ENCODE data around the gene CFAP45. TPM values are rescaled to one million over a fixed set of nuclear protein-coding genes. Genes with fewer than 3 reads are reported as not detected.

Gene CFAP45
- total RNA-seq, 2 experiments from 2014 or later, result 1.2 to 1.4 TPM

GRCh38 chr1:159849626-159850366 lies 50.2 kb downstream of the CFAP45 start:
- CTCF ChIA-PET, result interaction anchor here (1.1 kb wide), 1 partner anchor 11 kb away, joined by 3 read pairs; no protein-coding TSS in a partner anchor

DNA sequence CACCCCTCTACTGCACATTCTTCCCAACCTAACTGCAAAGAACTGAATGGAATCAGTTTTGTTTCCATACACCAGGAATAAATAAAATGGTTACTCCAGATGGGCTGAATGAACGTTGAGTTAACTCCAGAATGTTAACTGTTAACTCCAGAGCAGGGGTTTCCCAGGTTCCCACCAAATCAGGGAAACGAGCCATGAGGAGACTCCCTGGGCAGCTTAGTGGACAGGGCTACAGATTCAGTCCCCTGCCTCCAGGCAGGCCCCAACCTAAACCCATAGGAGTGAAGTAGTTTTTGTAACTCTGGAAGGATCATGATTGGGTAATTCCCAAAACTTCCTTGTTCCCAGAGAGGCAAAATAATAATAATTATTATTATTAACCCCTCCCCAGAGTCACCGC lies 51.6 kb downstream of the CFAP45 start:
- POLR2A ChIA-PET, result no interaction called here
- CTCF ChIA-PET, result no interaction called here

More at GRCh38 chr1:159849626-159850366, 50.2 kb downstream of the CFAP45 start:
- POLR2A ChIA-PET, result no interaction called here

DNA sequence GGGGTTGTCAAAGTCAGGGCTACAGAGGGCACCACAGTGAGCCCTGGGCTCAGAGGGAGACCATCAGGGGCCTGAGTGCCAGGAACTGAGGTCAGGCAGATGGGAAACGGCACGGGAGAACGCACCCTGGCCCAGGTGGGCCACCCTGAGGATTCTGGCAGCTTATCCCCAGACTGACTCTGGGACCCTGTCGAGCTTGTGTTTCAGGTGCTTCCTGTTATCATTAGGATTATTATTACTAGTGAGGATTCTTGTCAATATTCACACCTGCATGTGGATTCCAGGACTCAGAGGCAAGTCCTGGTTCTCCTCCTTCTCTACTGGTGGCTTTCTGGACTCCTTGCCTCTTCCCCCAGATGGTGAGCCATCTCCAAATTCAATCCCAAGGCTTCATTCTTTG lies 52.7 kb downstream of the CFAP45 start:
- POLR2A ChIA-PET, result no interaction called here

DNA sequence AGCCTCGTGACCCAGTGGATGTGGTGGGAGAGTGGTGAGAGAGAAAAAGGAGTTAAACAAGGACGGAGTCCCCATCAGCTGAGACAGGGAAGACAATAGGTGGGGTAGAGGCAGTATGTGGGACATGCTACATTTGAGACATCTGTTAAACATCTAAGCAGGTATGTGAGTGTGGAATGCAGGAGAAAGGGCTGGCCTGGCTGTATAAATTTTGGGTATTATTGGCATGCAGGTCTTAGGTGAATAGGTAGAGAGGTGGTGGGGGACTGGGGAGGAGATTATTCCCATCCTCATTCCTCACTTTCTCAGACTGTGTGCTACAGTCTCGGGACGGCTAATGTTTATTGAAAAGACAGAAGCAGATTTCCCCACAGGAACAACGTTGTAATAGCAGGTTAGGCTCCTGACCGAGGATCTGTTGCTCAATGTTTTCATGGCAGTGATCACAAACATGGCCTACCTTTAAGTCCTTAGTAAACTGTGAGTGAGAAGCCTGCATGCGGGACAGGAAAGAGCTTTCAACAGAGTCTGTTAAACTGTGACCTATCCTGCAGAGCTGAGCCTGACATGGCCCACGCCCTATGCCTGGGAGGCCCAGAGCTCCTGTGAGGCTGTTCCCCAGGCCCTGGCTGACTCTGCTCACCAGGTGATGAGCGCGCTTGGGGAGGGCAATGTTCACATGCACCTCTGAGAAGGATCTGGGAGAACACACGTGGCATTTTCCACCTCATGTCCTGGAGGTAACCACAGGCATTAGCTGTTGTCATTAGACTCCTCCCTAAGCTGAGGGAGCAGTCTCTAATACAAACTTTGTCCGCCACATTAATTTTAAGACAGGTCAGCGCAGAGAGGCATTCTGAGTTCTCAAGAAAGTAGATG lies 54.0 kb downstream of the CFAP45 start:
- POLR2A ChIA-PET, result no interaction called here
- CTCF ChIA-PET, result interaction anchor here (1.7 kb wide), 1 partner anchor 162 kb away, joined by 3 read pairs; no protein-coding TSS in a partner anchor

More for the DNA sequence above, 52.7 kb downstream of the CFAP45 start:
- CTCF ChIA-PET, result interaction anchor here (1.7 kb wide), 1 partner anchor 160 kb away, joined by 3 read pairs; no protein-coding TSS in a partner anchor

DNA sequence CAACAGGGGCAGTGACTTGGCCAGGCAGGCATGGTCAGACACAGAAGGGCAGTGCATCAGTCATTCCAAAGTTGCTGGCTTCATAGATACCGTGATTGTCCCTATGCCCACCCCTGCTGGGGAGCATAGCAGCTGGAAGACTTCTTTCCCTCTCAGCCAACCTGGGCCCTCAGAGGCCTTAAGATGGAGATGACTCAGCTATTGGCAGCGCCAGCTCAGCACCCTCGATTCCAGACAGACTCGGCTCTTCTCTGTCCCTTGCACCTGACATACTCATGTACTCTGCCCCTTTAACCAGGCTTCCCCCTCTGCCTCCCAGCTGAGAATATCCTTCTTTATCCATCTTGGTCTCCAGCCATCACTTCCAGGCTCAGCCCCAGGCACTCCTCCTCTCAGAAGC lies 56.5 kb downstream of the CFAP45 start:
- POLR2A ChIA-PET, result no interaction called here

DNA sequence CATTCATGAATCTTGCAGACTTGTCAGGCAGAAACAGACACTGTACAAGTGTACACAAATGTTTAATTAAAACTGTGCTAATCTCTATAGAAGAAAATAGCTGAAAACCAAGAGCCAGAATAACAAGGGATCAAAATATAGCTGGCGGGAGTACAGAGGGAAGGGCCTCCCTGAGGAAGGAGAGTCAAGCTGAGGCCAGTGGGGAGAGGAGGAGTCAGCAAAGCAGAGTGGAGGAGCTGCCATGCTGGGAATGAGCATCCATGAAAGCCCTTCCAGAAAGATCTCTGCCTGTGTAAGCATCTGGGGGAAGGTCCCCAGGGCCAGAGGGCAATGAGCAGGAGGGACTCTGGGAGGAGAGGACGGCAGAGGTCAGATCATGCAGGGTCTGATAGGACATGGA lies 58.2 kb downstream of the CFAP45 start:
- CTCF ChIA-PET, result interaction anchor here (1.7 kb wide), 1 partner anchor 52 kb away, joined by 5 read pairs; no protein-coding TSS in a partner anchor
- POLR2A ChIA-PET, result no interaction called here

More for the DNA sequence above, 56.5 kb downstream of the CFAP45 start:
- CTCF ChIA-PET, result interaction anchor here (1.8 kb wide), 1 partner anchor 44 kb away, joined by 4 read pairs; no protein-coding TSS in a partner anchor

DNA sequence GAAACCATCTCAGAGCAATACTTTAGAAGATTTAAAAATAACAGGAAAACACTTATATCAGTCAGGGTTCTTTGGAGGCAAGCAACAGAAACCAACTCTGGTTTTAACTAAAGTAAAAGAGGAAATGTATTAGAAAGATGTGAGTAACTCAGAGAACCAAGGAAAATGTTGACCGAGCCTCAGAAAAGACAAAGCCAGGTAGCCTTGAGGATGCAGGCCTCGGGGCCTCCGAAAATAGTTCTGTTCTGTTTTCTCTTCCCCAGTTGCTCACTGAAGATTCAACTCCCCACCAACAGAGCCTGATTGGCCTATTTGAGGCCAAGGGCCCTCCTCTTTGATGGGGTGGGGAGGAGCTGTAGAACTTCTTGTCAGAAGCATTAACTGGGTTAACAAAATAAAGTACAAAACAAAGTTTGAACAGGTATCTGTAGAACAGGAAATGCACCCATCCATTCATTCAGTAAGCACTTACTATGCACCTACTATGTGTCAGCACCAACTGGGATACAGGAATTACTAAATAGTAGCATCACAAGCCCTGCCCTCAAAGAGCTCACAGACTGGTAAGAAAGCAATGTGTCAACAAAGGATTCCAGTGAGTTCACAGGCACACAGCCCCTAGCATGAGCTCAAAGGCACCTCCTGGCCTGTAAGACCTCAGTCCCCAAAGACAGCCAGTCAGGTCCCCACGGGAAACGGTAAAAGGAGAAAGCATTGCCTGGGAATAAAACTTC lies 60.7 kb downstream of the CFAP45 start:
- POLR2A ChIA-PET, result no interaction called here
- CTCF ChIA-PET, result interaction anchor here (1.3 to 1.9 kb wide), 3 partner anchors 15 to 40 kb away, joined by 3 to 5 read pairs (median 4); no protein-coding TSS in a partner anchor

DNA sequence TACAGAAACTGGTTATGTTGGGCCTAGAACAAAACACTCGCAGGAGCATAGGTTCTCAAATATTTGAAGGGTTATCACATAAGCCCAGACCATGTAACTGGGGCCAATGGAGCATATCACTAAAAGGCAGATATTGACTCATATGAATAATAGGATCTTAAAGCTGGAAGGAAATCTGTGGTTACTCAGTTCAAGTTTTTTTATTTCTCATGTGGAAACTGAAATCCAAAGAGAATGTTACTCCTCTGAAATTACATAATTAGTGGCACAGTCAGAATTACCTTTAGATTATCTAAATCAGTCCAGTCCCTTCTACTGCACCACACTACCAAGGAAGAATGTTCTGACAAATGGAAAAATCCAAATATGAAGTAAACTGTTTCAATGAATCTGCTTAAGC lies 61.2 kb downstream of the CFAP45 start:
- ChIA-PET POLR2A (no interaction called here), CTCF (no interaction called here)

DNA sequence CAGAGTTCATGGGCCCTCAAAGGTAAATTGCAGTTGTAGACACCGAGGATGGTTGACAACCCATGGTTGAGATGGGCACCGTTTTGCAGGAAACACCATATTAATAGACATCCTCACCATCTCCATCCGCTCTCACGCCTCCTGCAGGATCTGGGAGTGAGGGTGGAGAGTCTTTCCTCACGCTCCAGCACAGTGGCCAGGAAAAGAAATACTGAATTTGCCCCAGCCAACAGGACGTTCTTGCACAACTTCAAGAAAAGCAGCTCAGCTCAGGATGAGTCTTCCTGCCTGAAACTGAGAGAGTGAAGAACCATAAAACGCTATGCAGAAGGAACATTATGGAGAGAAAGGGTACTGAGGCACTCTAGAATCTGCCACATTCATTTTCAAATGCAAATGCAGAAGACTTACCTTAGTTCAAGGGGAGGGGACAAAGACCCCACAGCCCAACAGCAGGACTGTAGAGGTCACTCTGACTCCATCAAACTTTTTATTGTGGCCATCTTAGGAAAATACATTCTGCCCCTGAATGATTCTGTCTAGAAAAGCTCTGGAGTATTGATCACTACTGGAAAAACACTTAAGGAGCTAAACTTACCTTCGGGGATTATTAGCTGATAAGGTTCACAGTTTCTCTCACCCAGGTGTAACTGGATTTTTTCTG lies 64.0 kb downstream of the CFAP45 start:
- POLR2A ChIA-PET, result no interaction called here

GRCh38 chr1:159835356-159835755 lies 64.6 kb downstream of the CFAP45 start:
- POLR2A ChIA-PET, result no interaction called here
- CTCF ChIA-PET, result no interaction called here

More for the DNA sequence above, 64.0 kb downstream of the CFAP45 start:
- CTCF ChIA-PET, result no interaction called here

- ChIA-PET POLR2A (no interaction called here), CTCF (no interaction called here)
Measured at GRCh38 chr1:159832309-159832708, 67.7 kb downstream of the CFAP45 start.

- ChIA-PET POLR2A (no interaction called here), CTCF (no interaction called here)
Measured at GRCh38 chr1:159831412-159832141, 68.4 kb downstream of the CFAP45 start.

DNA sequence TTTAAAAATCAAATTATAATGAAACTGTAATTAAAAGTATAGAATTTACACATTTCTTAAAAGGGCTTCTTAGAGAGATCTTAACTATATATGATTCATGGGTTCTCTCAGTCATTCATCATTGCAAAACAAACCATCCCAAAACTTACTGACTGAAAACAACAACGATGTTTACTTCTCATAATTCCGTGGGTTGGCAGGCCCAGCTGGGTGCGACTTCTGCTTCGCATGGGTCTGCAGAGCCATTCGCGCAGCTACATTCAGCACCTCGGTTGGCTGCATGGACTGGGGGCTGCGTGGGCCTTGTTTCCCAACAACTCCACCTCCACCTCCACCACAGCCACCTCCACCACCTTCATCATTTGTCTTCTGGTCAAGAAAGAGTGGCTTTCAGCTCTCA lies 69.2 kb downstream of the CFAP45 start:
- CTCF ChIA-PET, result no interaction called here
- POLR2A ChIA-PET, result no interaction called here

- POLR2A ChIA-PET, result no interaction called here
- CTCF ChIA-PET, result no interaction called here
Measured at GRCh38 chr1:159829822-159830465, 70.0 kb downstream of the CFAP45 start.

GRCh38 chr1:159829273-159829634 lies 70.7 kb downstream of the CFAP45 start:
- ChIA-PET POLR2A (no interaction called here), CTCF (interaction anchor here (3.3 kb wide), 1 partner anchor 60 kb away, joined by 10 read pairs; no protein-coding TSS in a partner anchor)

DNA sequence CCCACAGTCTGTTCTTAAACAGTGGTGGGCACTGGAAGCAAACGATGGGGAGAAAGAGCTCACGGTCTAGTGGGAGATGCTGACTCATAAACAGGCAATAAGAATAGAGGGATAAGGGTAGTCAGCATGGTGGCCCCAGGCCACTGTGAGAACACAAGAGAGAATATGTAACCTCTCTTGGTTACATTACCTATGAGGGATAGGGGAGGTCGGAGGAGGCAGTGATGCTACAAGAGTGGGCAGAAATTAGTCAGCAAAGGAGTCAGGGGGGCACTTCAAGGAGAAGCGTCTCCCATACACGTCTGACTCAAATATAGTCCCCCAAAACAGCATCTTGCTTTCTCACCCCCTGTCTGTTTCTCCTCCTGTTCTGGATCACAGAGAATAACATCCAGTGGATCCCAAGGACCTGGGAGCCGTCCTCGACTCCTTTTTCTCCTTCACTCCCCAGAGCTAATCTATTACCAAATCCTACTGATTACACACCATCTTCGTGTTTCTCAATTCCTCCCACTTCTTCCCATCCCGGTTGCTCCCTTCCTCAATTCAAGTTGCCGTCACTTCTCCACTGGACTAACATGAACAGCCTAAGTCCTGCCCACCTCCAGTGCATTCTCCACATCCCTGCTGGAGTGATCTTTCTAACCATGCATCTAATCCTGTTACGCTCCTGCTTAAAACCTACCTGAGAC lies 71.2 kb downstream of the CFAP45 start:
- ChIA-PET POLR2A (no interaction called here), CTCF (interaction anchor here (3.3 kb wide), 1 partner anchor 61 kb away, joined by 10 read pairs; no protein-coding TSS in a partner anchor)

- CTCF ChIA-PET, result interaction anchor here (3.3 kb wide), 1 partner anchor 62 kb away, joined by 10 read pairs; no protein-coding TSS in a partner anchor
- POLR2A ChIA-PET, result no interaction called here
Measured at GRCh38 chr1:159828176-159828575, 71.8 kb downstream of the CFAP45 start.

GRCh38 chr1:159827549-159827948 lies 72.4 kb downstream of the CFAP45 start:
- POLR2A ChIA-PET, result no interaction called here
- CTCF ChIA-PET, result interaction anchor here (0.7 to 3.3 kb wide), 3 partner anchors 28 to 737 kb away, joined by 3 to 10 read pairs (median 8); no protein-coding TSS in a partner anchor
